Small intestine (tissue), 7 donors: ENCODE results near the gene KCNN3. TPM values are rescaled to one million over a fixed set of nuclear protein-coding genes. Genes with fewer than 3 reads are reported as not detected.

ENCODE experiments used
- DNase-seq, 2 donors: peaks; one replicate each; pipeline versions ENCODE4 v3.0.0 to v3.0.0-alpha.2; 2013
- FAIRE-seq: peaks from 2 replicates; lab custom pipeline; 2012; peaks lifted over from hg19 to GRCh38; lab: Jason Lieb, UNC
- H3K27ac ChIP-seq, 3 donors: one replicate each; pipeline ENCODE4 v1.5.1; 2013; ENCODE audit warnings: low read length in 2 of 3, mild to moderate bottlenecking in 2 of 3, control low read depth in 1 of 3, inconsistent platforms in 1 of 3, low read depth in 1 of 3, moderate library complexity in 1 of 3
- H3K27me3 ChIP-seq, 3 donors: one replicate each; pipeline ENCODE4 v1.6.1; 2013; ENCODE audit warnings: low read length in 3 of 3, inconsistent platforms in 1 of 3; ENCODE audit not compliant: control insufficient read depth in 3 of 3, insufficient read depth in 3 of 3
- H3K36me3 ChIP-seq, 3 donors: one replicate each; pipeline ENCODE4 v1.6.1; 2013; ENCODE audit warnings: low read length in 3 of 3, inconsistent platforms in 1 of 3, low read depth in 1 of 3, mild to moderate bottlenecking in 1 of 3, moderate library complexity in 1 of 3; ENCODE audit not compliant: control insufficient read depth in 3 of 3, insufficient read depth in 2 of 3
- H3K4me1 ChIP-seq, 3 donors: one replicate each; pipeline ENCODE4 v1.6.1; 2013; ENCODE audit warnings: low read length in 2 of 3, inconsistent platforms in 1 of 3, low read depth in 1 of 3, mild to moderate bottlenecking in 1 of 3, moderate library complexity in 1 of 3; ENCODE audit not compliant: control insufficient read depth in 3 of 3, insufficient read depth in 2 of 3
- H3K4me3 ChIP-seq, 3 donors: one replicate each; pipeline ENCODE4 v1.5.1; 2013; ENCODE audit warnings: low read length in 3 of 3, control low read depth in 1 of 3, inconsistent platforms in 1 of 3, low read depth in 1 of 3, mild to moderate bottlenecking in 1 of 3, moderate library complexity in 1 of 3
- H3K9me3 ChIP-seq, 2 donors: one replicate each; pipeline ENCODE4 v1.6.1; 2013; ENCODE audit warnings: low read depth in 1 of 2, low read length in 1 of 2; ENCODE audit not compliant: control insufficient read depth in 2 of 2, insufficient read depth in 1 of 2
- WGBS, 3 donors: extraction: QIAGEN DNeasy Blood & Tissue Kit; methylation state at CpG; one replicate each; pipeline ENCODE4 v1.1.7; 2013; 5-methylcytosine and 5-hydroxymethylcytosine counted together
- polyA plus RNA-seq, 4 donors: library from polyadenylated mRNA; stranded (reverse) in 3 of 4; unstranded in 1 of 4; fragments of 200-250 nt in 3 of 4; fragments of 120-200 nt in 1 of 4; gene quantifications; one replicate each; pipeline versions ENCODE4 v1.2.1 to v1.2.3, GENCODE V29; 2013
- donor health status: healthy with polysubstance abuse.
- donor health status: control.
- donor health status: control.
- donor health status: Bipolar disorder and iron deficiency.
- donor health status: healthy.

KCNN3 gene
- polyA plus RNA-seq, 4 donors: 0.27 to 1.6 (median 0.94) TPM

GRCh38 chr1:154777781-154778180 lies 92.3 kb downstream of the KCNN3 start:
- no peak for FAIRE-seq
- peaks cover 0 to 17% (median 3%) of the 10 kb centered on the region in 3 donors for H3K27me3 ChIP-seq
- DNase-seq: no peak
- peaks cover 0 to 4% of the 10 kb centered on the region in 2 donors for H3K9me3 ChIP-seq
- WGBS, 3 donors: 65 to 89% (median 75%) methylated on average over 5 of the region's 5 CpGs
- no peak overlapping the region for H3K4me3 ChIP-seq
- no peak overlapping the region for H3K27ac ChIP-seq
- no peaks in the 10 kb centered on the region for H3K4me1 ChIP-seq
- H3K36me3 ChIP-seq: no peaks in the 10 kb centered on the region

GRCh38 chr1:154777154-154777553 lies 92.9 kb downstream of the KCNN3 start:
- Histone ChIP-seq H3K9me3 (peaks cover 0 to 4% of the 10 kb centered on the region in 2 donors), H3K4me1 (no peaks in the 10 kb centered on the region), H3K27me3 (peaks cover 0 to 21% (median 3%) of the 10 kb centered on the region in 3 donors), H3K4me3 (no peak overlapping the region), H3K27ac (no peak overlapping the region), H3K36me3 (no peaks in the 10 kb centered on the region)
- FAIRE-seq: no peak
- 72 to 85% (median 72%) methylated on average over 5 of the region's 5 CpGs for WGBS, 3 donors
- no peak for DNase-seq

- H3K4me3 ChIP-seq: no peak overlapping the region
- FAIRE-seq (no peak), DNase-seq (no peak)
- 69 to 84% (median 79%) methylated on average over 17 of the region's 17 CpGs for WGBS, 3 donors
- no peak overlapping the region for H3K27ac ChIP-seq
- no peaks in the 10 kb centered on the region for H3K36me3 ChIP-seq
- H3K4me1 ChIP-seq: no peaks in the 10 kb centered on the region
- H3K9me3 ChIP-seq: peaks cover 0 to 4% of the 10 kb centered on the region in 2 donors
- peaks cover 0 to 22% (median 3%) of the 10 kb centered on the region in 3 donors for H3K27me3 ChIP-seq
Measured at GRCh38 chr1:154775621-154776605, 94.2 kb downstream of the KCNN3 start.

- WGBS, 3 donors: 85 to 94% (median 86%) methylated on average over 7 of the region's 7 CpGs
- no peak for FAIRE-seq
- no peaks in the 10 kb centered on the region for H3K4me1 ChIP-seq
- peaks cover 0 to 4% of the 10 kb centered on the region in 2 donors for H3K9me3 ChIP-seq
- H3K27ac ChIP-seq: no peak overlapping the region
- no peaks in the 10 kb centered on the region for H3K36me3 ChIP-seq
- no peak for DNase-seq
- no peak overlapping the region for H3K4me3 ChIP-seq
- peaks cover 0 to 22% (median 3%) of the 10 kb centered on the region in 3 donors for H3K27me3 ChIP-seq
Measured at GRCh38 chr1:154774175-154774855, 95.8 kb downstream of the KCNN3 start.

- WGBS, 3 donors: 69 to 78% (median 73%) methylated on average over 2 of the region's 2 CpGs
- Histone ChIP-seq H3K36me3 (no peaks in the 10 kb centered on the region), H3K4me1 (no peaks in the 10 kb centered on the region), H3K9me3 (no peaks in the 10 kb centered on the region), H3K4me3 (no peak overlapping the region), H3K27ac (no peak overlapping the region), H3K27me3 (peaks cover 0 to 22% (median 3%) of the 10 kb centered on the region in 3 donors)
- FAIRE-seq (no peak), DNase-seq (no peak)
Measured at GRCh38 chr1:154773551-154773950, 96.5 kb downstream of the KCNN3 start.

- Histone ChIP-seq H3K27me3 (peaks cover 0 to 22% (median 3%) of the 10 kb centered on the region in 3 donors), H3K4me1 (no peaks in the 10 kb centered on the region), H3K36me3 (no peaks in the 10 kb centered on the region), H3K4me3 (no peak overlapping the region), H3K9me3 (no peaks in the 10 kb centered on the region), H3K27ac (no peak overlapping the region)
- DNase-seq (no peak), FAIRE-seq (no peak)
- 50 to 63% (median 55%) methylated on average over 17 of the region's 17 CpGs for WGBS, 3 donors
Measured at GRCh38 chr1:154772606-154773506, 97.2 kb downstream of the KCNN3 start.

- Histone ChIP-seq H3K4me3 (no peak overlapping the region), H3K27me3 (peaks cover 0 to 22% (median 3%) of the 10 kb centered on the region in 3 donors), H3K36me3 (no peaks in the 10 kb centered on the region), H3K27ac (no peak overlapping the region), H3K9me3 (no peaks in the 10 kb centered on the region), H3K4me1 (no peaks in the 10 kb centered on the region)
- WGBS, 3 donors: 94 to 97% (median 95%) methylated on average over 23 of the region's 23 CpGs
- DNase-seq (no peak), FAIRE-seq (no peak)
Measured at GRCh38 chr1:154772056-154772455, 98.0 kb downstream of the KCNN3 start.
